Body of pancreas (tissue), 4 donors: Measurements from ENCODE around the gene IGSF9. TPM values are rescaled to one million over a fixed set of nuclear protein-coding genes. Genes with fewer than 3 reads are reported as not detected.
A peak's percentile ranks its signal among the peaks of the same experiment; 100 is the strongest.
"Not testable (repeated sequence)": the region's sequence is repeated elsewhere in the genome, so short reads cannot be mapped to it uniquely, and the experiment has no call there.

Experiments
- ATAC-seq: fragments of 150-250 bp; one replicate; pipeline ENCODE4 v1.9.1; 2016
- DNase-seq, 4 donors: peaks; one replicate each; pipeline ENCODE4 v3.0.0-alpha.2; 2019
- H3K27ac ChIP-seq, 4 donors: fragments of 200-600 bp; sonication (generic); 1 replicate in 3 of 4; 2 replicates in 1 of 4; pipeline versions ENCODE4 v1.5.1 to v1.6.1; 2016 to 2019; ENCODE audit warnings: mild to moderate bottlenecking in 1 of 4, mixed read lengths in 1 of 4, moderate library complexity in 1 of 4
- H3K27me3 ChIP-seq, 2 donors: fragments of 200-600 bp; sonication (generic); one replicate each; pipeline ENCODE4 v1.6.0; 2016; ENCODE audit warnings: mild to moderate bottlenecking in 1 of 2
- H3K36me3 ChIP-seq, 2 donors: fragments of 200-600 bp; sonication (generic); replicated peaks in 1 of 2; 2 replicates each; pipeline ENCODE4 v1.5.1; 2016; ENCODE audit warnings: low read depth in 2 of 2; ENCODE audit not compliant: insufficient read depth in 1 of 2
- H3K4me1 ChIP-seq: fragments of 200-600 bp; sonication (generic); one replicate; pipeline ENCODE4 v1.6.0; 2016
- H3K4me3 ChIP-seq, 2 donors: fragments of 200-600 bp; sonication (generic); 1 replicate in 1 of 2; 2 replicates in 1 of 2; pipeline ENCODE4 v1.5.1; 2016 to 2019
- H3K9me3 ChIP-seq, 3 donors: fragments of 200-600 bp; sonication (generic); 1 replicate in 2 of 3; 2 replicates in 1 of 3; pipeline ENCODE4 v1.5.1; 2016
- CTCF ChIP-seq, 7 experiments: fragments of 450-650 bp in 4 of 7; fragments of 200-600 bp in 3 of 7; sonication (generic) in 3 of 7; IDR thresholded peaks; one replicate each; pipeline ENCODE4 v1.5.1; 2016 to 2019; ENCODE audit warnings: antibody characterized with exemption in 7 of 7
- POLR2A ChIP-seq, 3 donors: fragments of 450-650 bp; IDR thresholded peaks; one replicate each; pipeline ENCODE4 v1.6.1; 2016; ENCODE audit warnings: antibody characterized with exemption in 3 of 3, mild to moderate bottlenecking in 2 of 3
- WGBS, 2 donors: methylation state at CpG; one replicate each; pipeline ENCODE4 v1.1.5; 2017; 5-methylcytosine and 5-hydroxymethylcytosine counted together
- intact Hi-C: fragments of 100-400 bp; cut with DNase I; formaldehyde crosslinking; loops from one replicate; pipeline ENCODE4 v1.15.1; 2023
- total RNA-seq, 2 donors: library from RNA; depleted of rRNA; stranded (reverse); fragments of >200 nt; gene quantifications; one replicate each; pipeline ENCODE4 v1.1.0, GENCODE V29; 2016

The IGSF9 gene
- total RNA-seq, 2 donors from 2014 or later, result 2.3 to 4.9 TPM

DNA sequence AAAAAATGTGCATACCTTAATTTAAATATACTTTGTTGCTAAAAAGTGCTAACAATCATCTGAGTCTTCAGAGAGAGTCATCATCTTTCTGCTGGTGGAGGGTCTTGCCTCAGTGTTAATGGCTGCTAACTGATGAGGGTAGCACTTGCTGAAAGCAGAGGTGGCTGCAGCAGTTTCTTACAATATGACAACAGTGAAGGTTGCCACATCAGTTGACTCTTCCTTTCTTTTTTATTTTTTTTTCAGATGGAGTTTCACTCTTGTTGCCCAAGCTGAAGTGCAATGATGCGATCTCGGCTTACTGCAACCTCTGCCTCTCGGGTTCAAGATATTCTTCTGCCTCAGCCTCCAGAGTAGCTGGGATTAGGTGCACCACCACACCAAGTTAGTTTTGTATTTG, 42.9 kb downstream of the IGSF9 start:
- WGBS, 2 donors, result 91 to 100% methylated on average over 3 of the region's 3 CpGs
- H3K4me3 ChIP-seq, result no peak overlapping the region
- H3K27ac ChIP-seq, result no peak overlapping the region
- intact Hi-C loops, result no loop called here
- peaks cover 22% of the 10 kb centered on the region for H3K4me1 ChIP-seq
- no peak for DNase-seq
- H3K9me3 ChIP-seq, result no peaks in the 10 kb centered on the region
- no peak for ATAC-seq
- TF ChIP-seq CTCF (IDR thresholded peaks at IDR 0.05), result no peak
- no peak for TF ChIP-seq POLR2A (IDR thresholded peaks at IDR 0.05)
- no peaks in the 10 kb centered on the region for H3K27me3 ChIP-seq
- no peaks in the 10 kb centered on the region for H3K36me3 ChIP-seq

- 20 to 33% methylated on average over 2 of the region's 2 CpGs for WGBS, 2 donors
- H3K4me3 ChIP-seq, result no peak overlapping the region
- intact Hi-C loops, result no loop called here
- H3K36me3 ChIP-seq, result no peaks in the 10 kb centered on the region
- no peaks in the 10 kb centered on the region for H3K9me3 ChIP-seq
- DNase-seq, result no peak
- ATAC-seq, result no peak
- H3K4me1 ChIP-seq, result peaks cover 19% of the 10 kb centered on the region
- no peak for TF ChIP-seq POLR2A (IDR thresholded peaks at IDR 0.05)
- TF ChIP-seq CTCF (IDR thresholded peaks at IDR 0.05), result no peak
- H3K27me3 ChIP-seq, result no peaks in the 10 kb centered on the region
- peak overlapping the region; percentile 72 to 92 (median 86) for H3K27ac ChIP-seq
Observed at GRCh38 chr1:159900755-159901360, 44.6 kb downstream of the IGSF9 start.

DNA sequence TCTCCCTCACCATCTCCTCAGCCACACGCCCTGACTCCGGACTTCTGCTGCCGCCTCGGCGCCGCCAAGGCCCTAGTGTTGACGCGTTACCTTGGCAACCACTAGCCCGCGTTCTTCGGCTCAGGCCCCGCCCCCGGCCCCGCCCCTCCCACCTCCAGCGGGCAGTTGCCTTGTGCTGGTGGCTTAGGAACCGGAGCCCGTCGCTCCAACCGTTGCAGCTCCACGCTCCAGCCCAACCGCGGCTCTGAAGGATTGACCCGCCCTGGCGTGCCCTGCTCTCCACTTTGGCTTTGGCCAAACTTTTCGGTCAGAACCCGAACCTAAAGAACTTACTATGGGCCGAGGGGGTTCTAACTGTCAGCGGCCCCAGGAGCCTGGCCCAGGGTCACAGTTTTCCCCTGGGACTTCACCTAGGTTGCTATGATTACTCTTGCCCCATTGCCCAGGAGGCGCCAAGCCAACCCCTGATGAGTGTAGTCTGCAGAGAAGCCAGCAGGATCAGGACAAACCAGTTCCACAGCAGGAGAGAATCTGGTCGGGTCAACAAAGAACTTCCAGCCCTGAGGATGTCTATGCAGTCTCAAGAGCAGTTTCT, 45.2 kb downstream of the IGSF9 start, which contains the start of gene CFAP45:
Gene CFAP45, minus strand, starts transcription at position 80 of the 595 bp plus-strand sequence. Its CDS starts 67 bp downstream, at position 13.
- Histone ChIP-seq H3K27ac (peak within 1 kb of the TSS; percentile 72 to 92 (median 86)), H3K36me3 (no peaks in the 10 kb centered on the region), H3K27me3 (no peaks in the 10 kb centered on the region), H3K4me3 (no peak within 1 kb of the TSS), H3K4me1 (peaks cover 19% of the 10 kb centered on the region), H3K9me3 (no peaks in the 10 kb centered on the region)
- TF ChIP-seq CTCF (IDR thresholded peaks at IDR 0.05) (peak in 1 of 7 experiments; percentile 15), POLR2A (IDR thresholded peaks at IDR 0.05) (peak in 2 of 3 donors; percentile 56 to 65)
- peak; percentile 94 to 96 (median 96) for DNase-seq
- ATAC-seq, result peak; percentile 96
- WGBS, 2 donors, result 1 to 7% methylated on average over 15 to 30 of the region's 30 CpGs
- intact Hi-C loops, result no loop called here

DNA sequence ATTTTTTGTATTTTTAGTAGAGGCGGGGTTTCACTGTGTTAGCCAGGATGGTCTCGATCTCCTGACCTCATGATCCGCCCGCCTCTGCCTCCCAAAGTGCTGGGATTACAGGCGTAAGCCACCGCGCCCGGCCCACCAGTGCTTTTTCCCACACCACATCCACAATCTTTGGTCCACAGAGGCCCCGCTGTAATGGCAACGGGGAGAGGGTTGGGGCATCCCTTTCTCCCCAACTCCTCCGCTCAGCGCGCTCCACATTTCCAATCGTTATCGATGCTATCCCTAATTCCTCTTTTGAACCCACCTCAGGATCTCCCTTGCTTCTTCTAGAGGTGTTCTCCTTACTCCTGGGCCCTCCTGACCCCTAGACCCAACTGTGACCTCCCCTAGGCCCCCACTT, 45.8 kb downstream of the IGSF9 start:
- H3K4me3 ChIP-seq, DNase-seq, intact Hi-C loops, H3K9me3 ChIP-seq, ATAC-seq, H3K36me3 ChIP-seq, H3K27me3 ChIP-seq: not testable (repeated sequence)
- Histone ChIP-seq H3K4me1 (peaks cover 19% of the 10 kb centered on the region), H3K27ac (peak overlapping the region in 3 of 4 donors; percentile 86 to 92 (median 87))
- 82 to 84% methylated on average over 14 to 15 of the region's 15 CpGs for WGBS, 2 donors

GRCh38 chr1:159898527-159898926, 46.9 kb downstream of the IGSF9 start:
- intact Hi-C loops, result no loop called here
- whole genome bisulfite sequencing, 2 donors, result 71 to 83% methylated on average over 3 of the region's 3 CpGs
- no peaks in the 10 kb centered on the region for H3K36me3 ChIP-seq
- no peak overlapping the region for H3K4me3 ChIP-seq
- TF ChIP-seq CTCF (IDR thresholded peaks at IDR 0.05) (no peak), POLR2A (IDR thresholded peaks at IDR 0.05) (no peak)
- no peak for DNase-seq
- H3K9me3 ChIP-seq, result no peaks in the 10 kb centered on the region
- no peak for ATAC-seq
- H3K27ac ChIP-seq, result no peak overlapping the region
- no peaks in the 10 kb centered on the region for H3K27me3 ChIP-seq
- H3K4me1 ChIP-seq, result peaks cover 19% of the 10 kb centered on the region
